ENCODE measurements around the gene TTC38. TPM values are rescaled to one million over a fixed set of nuclear protein-coding genes. Genes with fewer than 3 reads are reported as not detected.

TTC38 gene
- polyA plus RNA-seq, 3 donors from 2014 or later, result 190 to 290 (median 205) TPM

DNA sequence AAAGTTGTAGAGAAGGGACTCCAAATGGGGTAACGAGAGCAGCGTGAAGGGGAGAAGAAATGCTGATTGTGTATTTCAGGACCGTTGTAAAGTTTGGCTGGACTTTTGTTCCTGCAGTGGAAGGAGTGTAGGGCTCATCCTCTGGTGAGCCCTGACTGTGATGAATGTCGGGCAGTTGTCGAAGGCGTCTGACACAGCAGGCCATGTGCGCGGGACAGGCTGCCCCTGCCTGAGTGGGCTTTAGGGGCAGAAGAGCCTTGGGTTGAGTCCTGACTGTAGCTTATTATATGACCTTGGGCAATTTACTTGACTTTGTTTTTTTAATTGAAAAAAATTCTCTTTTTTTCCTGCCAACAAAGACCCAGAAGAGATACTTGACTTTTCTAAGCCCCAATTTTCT lies 70.8 kb downstream of the TTC38 start:
- Mint-ChIP-seq H3K27ac (peak overlapping the region in 3 of 6 donors; percentile 14 to 36 (median 33)), H3K4me3 (peak overlapping the region in 1 of 5 donors; percentile 2), H3K4me1 (peaks cover 40 to 46% of the 10 kb centered on the region in 2 donors), H3K36me3 (peaks cover 12 to 29% (median 21%) of the 10 kb centered on the region in 3 donors), H3K27me3 (ENCODE audit: low read depth in 3 of 3) (peaks cover 2 to 7% (median 2%) of the 10 kb centered on the region in 3 donors), H3K9me3 (no peaks in the 10 kb centered on the region)
- DNase-seq, result no peak

- Mint-ChIP-seq H3K4me1 (peaks cover 39 to 46% of the 10 kb centered on the region in 2 donors), H3K36me3 (peaks cover 17 to 35% (median 25%) of the 10 kb centered on the region in 3 donors), H3K27me3 (ENCODE audit: low read depth in 3 of 3) (peaks cover 0 to 5% (median 2%) of the 10 kb centered on the region in 3 donors), H3K9me3 (no peaks in the 10 kb centered on the region), H3K27ac (peak overlapping the region in 2 of 6 donors; percentile 13 to 52), H3K4me3 (no peak overlapping the region)
- DNase-seq, result no peak
These were observed 72.1 kb downstream of the TTC38 start for GRCh38 chr22:46339956-46340355.

GRCh38 chr22:46340676-46341075 lies 72.9 kb downstream of the TTC38 start:
- H3K36me3 Mint-ChIP-seq, result peaks cover 17 to 36% (median 25%) of the 10 kb centered on the region in 3 donors
- H3K27me3 Mint-ChIP-seq (ENCODE audit: low read depth in 3 of 3), result peaks cover 0 to 3% (median 2%) of the 10 kb centered on the region in 3 donors
- no peak overlapping the region for H3K4me3 Mint-ChIP-seq
- peak overlapping the region in 1 of 6 donors; percentile 17 for H3K27ac Mint-ChIP-seq
- peaks cover 36 to 41% of the 10 kb centered on the region in 2 donors for H3K4me1 Mint-ChIP-seq
- no peak for DNase-seq
- H3K9me3 Mint-ChIP-seq, result no peaks in the 10 kb centered on the region

Other genes with a start within 250 kb of the TTC38 start
- 1 to 10 TPM; 3.4 to 8.0 (median 6.1) TPM for gene PPARA, start 117.5 kb upstream of the TTC38 start, polyA plus RNA-seq
- gene CDPF1, start 17.7 kb upstream of the TTC38 start, polyA plus RNA-seq, result 10 to 100 TPM; 23.2 to 32.8 (median 23.7) TPM
- gene PKDREJ, start 4.7 kb upstream of the TTC38 start, polyA plus RNA-seq, result under 1 TPM in 2 of 3 donors, not detected in 1; 0.20 to 0.59 TPM
- under 1 TPM in 2 of 3 donors, not detected in 1; 0.50 to 0.71 TPM for gene GTSE1, start 28.9 kb downstream of the TTC38 start, polyA plus RNA-seq
- gene TRMU, start 67.7 kb downstream of the TTC38 start, polyA plus RNA-seq, result 10 to 100 TPM; 12.3 to 18.5 (median 16.8) TPM

Data from immature natural killer cell (primary cell).